Putamen (tissue), 1 donor: ENCODE data around the gene CBY2.
A peak's percentile ranks its signal among the peaks of the same experiment; 100 is the strongest.
"Not testable (repeated sequence)": the region's sequence is repeated elsewhere in the genome, so short reads cannot be mapped to it uniquely, and the experiment has no call there.

Experiments
- DNase-seq: peaks from one replicate; pipeline ENCODE4 v3.0.0-alpha.2; 2016; ENCODE audit warnings: low spot score

The CBY2 gene

DNA sequence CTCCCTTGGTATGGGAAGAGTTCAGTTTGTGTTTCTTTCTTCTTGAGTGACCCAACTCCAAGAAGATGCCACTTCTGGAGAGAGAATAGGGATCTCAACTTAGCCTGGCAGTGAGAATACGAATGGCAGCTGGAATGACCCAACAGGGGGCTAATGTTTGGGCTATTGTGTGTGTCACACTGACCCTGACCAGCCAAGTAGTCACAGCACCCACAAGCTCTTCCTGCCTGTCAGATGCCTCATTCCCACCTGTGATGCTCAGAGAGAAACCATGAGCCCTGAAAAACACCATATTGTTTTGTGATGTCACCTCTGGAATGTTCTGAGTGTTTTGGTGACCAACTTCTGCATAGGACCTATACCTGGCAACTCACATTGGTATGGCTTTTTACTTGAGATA lies at the start of gene CBY2:
Gene CBY2, plus strand, starts transcription at position 233 of the 400 bp plus-strand sequence. Its CDS starts 71 bp downstream, at position 304.
- DNase-seq: no peak

- no peak for DNase-seq
Measured at GRCh38 chr13:45654633-45655349, 47.3 kb upstream of the CBY2 start.

DNA sequence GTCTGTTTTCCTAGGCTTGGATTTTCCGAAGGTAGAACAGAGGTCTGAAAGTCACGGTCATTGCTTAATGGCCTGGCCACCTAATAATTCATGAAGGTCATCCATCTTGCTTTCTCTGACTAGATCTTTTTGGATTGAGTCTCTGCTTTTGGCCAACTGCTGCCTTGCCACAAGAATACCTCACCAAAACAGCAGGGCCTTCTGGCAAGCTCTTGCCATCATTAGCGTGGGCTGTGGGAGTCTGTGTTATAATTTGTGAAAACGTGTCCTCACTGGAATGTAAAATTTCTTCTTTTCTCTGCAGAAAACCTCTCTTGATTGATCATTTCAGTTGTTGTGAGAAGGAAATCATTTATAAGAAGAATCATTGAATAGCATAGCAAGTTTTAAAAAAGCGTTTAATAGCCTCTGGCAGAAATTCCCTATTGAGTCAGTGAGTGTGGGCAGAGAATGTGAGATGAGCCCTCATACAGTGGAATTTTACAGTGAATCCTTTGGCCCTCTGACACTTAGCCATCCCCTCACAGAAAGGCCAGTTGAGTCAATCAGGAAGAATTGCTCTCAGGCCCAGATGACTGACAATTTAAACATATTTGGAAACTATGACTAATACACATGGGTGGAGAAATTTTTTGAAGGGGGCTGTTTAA lies 43.4 kb upstream of the CBY2 start:
- DNase-seq: no peak

GRCh38 chr13:45659536-45659935 lies 42.6 kb upstream of the CBY2 start:
- no peak for DNase-seq

DNA sequence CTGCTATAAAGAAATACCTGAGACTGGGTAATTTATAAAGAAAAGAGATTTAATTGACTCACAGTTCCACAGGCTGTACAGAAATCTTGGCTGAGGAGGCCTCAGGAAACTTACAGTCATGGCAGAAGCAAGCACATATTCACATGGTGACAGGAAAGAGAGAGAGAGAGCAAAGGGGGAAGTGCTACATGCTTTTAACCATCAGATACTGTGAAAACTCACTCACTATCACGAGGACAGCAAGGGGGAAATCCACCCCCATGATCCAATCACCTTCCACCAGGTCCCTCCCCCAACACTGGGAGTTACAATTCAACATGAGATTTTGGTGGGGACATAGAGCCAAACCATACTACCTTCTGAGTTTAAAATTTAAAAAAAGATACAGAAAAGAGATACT lies 41.7 kb upstream of the CBY2 start:
- not testable (repeated sequence) for DNase-seq

GRCh38 chr13:45662162-45662561 lies 40.0 kb upstream of the CBY2 start:
- peak; percentile 66 for DNase-seq

DNA sequence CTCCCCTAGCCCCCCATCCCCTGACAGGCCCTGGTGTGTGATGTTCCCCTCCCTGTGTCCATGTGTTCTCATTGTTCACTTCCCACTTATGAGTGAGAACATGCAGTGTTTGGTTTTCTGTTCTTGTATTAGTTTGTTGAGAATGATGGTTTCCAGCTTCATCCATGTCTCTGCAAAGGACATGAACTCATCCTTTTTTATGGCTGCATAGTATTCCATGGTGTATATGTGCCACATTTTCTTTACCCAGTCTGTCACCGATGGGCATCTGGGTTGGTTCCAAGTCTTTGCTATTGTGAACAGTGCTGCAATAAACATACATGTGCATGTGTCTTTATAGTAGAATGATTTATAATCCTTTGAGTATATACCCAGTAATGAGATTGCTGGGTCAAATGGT lies 39.2 kb upstream of the CBY2 start:
- not testable (repeated sequence) for DNase-seq

DNA sequence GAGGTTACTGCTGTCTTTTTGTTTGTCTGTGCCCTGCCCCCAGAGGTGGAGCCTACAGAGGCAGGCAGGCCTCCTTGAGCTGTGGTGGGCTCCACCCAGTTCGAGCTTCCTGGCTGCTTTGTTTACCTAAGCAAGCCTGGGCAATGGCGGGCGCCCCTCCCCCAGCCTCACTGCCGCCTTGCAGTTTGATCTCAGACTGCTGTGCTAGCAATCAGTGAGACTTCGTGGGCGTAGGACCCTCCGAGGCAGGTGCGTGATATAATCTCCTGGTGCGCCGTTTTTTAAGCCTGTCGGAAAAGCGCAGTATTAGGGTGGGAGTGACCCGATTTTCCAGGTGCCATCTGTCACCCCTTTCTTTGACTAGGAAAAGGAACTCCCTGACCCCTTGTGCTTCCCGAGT lies 32.5 kb upstream of the CBY2 start:
- not testable (repeated sequence) for DNase-seq

GRCh38 chr13:45670189-45670885 lies 31.8 kb upstream of the CBY2 start:
- DNase-seq: no peak

DNA sequence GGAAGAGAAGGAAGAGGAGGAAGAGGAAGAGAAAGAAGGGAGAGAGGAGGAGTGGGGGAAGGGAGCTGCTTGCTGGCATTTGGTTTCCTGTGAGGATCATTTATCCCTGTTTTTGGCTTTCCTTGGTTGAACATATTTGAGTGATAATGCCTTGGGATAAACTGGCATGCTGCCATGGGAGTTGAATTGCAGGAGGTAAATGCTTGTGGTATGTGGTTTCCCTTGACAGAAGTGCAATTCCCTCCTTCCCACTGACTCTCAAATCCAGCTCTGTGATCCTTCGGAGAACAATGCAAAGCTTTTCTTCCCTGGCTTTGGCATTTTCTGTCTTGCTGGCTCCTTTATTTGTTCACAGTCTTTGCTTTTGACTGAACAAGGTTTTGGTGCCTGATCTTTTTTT lies 27.2 kb upstream of the CBY2 start:
- DNase-seq: no peak

DNA sequence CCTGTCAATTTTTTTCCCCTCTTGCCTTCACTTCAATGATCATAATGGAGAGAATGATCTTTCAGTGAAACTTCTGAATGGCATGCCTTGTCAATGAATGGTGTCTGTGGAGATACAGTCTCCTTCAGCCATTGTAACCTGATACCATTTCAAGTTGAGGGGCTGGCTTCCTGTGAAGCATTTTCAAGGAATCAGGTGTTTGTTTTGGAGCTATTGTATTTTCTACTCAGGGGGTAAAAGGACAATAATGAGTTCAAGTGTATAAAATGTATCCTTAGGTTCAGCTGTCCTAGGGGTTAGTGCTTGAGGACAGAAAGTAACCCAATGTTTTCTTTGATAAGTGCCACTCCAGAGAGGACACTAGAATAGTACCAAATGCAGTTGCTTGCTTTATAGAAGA lies 23.8 kb upstream of the CBY2 start:
- DNase-seq: no peak

DNA sequence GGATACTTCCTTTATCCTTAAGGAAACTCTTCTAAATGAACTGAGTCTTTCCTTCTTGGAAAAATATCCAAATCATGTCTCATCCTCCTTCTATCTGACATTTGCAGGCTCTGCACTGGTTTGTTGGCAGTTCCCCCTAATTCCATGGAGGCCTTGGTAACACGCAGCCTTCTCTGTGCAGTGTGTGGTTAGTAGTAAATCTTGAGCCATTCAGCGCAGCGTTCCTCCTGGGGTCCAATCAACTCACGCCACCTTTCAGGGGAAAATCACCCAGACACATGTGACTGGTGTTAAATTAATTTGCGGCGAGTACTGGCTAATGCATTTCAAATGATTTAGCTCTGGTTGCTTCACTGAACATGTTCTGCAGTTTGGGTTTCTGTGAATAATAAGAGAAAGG lies 21.0 kb upstream of the CBY2 start:
- no peak for DNase-seq

DNA sequence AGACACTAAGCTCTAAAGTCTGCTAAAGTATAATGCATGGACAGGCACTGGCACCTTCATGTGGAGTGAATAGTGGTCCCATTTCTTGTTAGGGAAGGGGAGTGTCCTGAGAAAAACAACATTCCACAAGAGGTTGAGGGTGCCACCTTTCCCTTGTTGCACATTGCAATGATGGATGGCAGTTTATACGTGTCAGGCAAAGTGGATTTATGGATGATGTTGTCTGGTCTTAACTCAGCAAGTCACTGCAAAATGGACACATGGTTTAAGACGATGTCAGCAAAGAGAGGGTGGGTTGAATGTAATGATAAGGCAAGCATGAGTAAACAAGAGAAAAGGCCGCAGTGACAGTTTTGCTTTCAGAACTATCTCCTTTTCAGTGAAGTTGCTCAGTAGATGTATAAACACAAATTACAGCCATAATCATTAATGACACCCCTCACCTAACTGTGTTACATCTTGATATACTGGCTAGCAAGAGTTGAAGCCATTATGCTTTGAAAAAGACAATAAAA lies 19.6 kb upstream of the CBY2 start:
- no peak for DNase-seq

- DNase-seq: no peak
Measured at GRCh38 chr13:45683701-45684100, 18.4 kb upstream of the CBY2 start.

- DNase-seq: no peak
Measured at GRCh38 chr13:45688577-45688976, 13.5 kb upstream of the CBY2 start.

DNA sequence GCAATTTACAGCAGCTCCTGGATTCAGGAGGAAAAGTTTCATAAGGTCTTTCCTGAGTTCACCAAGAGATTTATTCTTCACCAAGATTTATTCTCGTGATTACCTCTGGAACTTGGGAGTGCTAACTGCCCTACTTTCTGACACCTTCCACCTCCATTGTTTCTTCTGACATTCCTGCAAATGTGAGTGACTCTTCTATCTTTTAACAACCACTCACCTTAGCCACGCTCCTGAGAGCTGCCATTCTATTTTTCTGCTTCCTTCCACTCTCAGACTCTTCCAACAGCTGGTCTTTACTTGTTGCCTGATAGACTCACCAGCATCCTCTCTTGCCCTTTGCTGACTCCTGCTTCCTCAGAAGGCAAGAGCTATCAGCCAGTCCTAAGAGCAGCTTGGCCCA lies 11.5 kb upstream of the CBY2 start:
- no peak for DNase-seq

GRCh38 chr13:45691251-45691650 lies 10.9 kb upstream of the CBY2 start:
- no peak for DNase-seq

GRCh38 chr13:45691667-45692066 lies 10.5 kb upstream of the CBY2 start:
- no peak for DNase-seq

DNA sequence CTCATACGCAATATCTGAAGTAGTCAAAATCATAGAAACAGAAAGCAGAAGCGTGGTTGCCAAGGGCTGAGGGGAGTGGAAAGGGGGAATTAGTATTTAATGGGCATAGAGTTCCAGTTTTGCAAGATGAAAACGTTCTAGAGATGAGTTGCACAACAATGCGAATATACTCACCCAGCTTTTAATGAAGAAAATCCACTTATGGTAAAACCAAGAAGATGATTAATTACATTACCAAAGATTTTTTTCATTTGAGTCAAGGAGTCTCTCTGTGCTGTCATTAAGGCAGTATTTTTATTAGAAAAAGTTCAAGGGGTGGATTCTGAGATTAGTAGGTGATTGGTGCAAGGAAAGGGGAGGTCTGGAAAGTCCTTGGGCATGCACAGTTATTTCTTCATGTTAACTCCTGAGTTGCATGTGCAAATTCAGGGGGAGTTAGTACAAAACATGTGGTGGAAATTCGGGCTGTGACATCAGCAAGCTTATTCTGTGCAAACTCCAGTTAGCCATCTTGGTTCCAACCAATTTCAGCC lies 6.9 kb upstream of the CBY2 start:
- DNase-seq: no peak

GRCh38 chr13:45696610-45697226 lies 5.4 kb upstream of the CBY2 start:
- DNase-seq: no peak

DNA sequence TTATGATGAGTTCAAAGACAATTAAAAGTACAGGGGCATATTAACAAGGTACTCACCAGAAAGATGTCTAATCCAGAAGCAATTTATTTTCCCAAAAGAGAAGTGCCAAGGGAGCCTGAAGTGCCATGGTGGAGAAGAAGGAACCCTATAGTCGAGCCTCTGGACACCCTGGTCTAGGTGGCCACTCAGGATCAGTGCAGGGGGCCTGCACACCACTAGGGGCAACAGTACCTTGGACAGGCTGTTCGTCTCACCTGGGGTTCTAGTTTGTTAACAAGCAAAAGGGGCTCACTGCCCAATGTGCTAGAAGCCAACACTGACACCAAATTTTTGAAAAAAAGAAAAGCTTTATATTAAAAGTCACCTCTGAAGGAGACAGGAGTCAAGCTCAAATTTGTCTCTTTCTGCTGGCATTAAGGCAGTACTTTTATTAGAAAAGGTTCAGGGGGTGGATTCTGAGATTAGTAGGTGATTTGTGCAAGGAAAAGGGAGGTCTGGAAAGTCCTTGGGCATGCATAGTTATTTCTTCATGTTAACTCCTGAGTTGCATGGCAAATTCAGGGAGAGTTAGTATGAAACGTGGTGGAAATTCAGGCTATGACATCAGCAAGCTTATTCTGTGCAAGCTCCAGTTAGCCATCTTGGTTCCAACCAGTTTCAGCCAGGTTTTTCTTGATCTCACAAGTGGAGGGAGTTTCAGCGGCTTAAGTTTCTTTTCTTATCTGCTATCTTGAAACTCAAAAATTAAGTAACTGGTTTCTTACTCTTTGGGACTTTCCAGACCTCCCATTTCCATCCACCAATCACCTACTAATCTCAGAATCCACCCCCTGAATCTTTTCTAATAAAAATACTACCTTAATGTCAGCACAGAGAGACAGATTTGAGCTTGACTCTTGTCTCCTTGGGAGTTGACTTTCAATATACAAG lies 884 bp upstream of the CBY2 start:
- no peak for DNase-seq
